SK-N-SH (cell line): ENCODE results near the gene FZD10. TPM values are rescaled to one million over a fixed set of nuclear protein-coding genes. Genes with fewer than 3 reads are reported as not detected.

Source experiments
- CTCF ChIA-PET: fragments of 300-600, 350-600 bp; formaldehyde crosslinking; extraction: SDS; loops from one replicate; lab custom pipeline; 2021; lab: Yijun Ruan, JAX
- POLR2A ChIA-PET: fragments of 350-600 bp; sonication (Branson Sonifier 250); formaldehyde crosslinking; extraction: SDS; loops from one replicate; lab custom pipeline; 2020; ENCODE audit warnings: antibody characterized with exemption, inconsistent platforms; lab: Yijun Ruan, JAX
- DNase-seq: peaks from one replicate; pipeline ENCODE4 v3.0.0; 2012
- H2AFZ ChIP-seq: fragments of 200-600 bp; sonication (generic); 2 replicates; pipeline ENCODE4 v1.8.1; 2016; ENCODE audit warnings: antibody characterized with exemption, mild to moderate bottlenecking, low read depth
- H3F3A ChIP-seq: fragments of 200-600 bp; sonication (generic); replicated peaks from 2 replicates; pipeline ENCODE3; 2016; ENCODE audit warnings: antibody characterized with exemption, mild to moderate bottlenecking; ENCODE audit not compliant: insufficient read depth
- H3K27ac ChIP-seq, 2 experiments: fragments of 200-500 bp in 1 of 2; fragments of 200-600 bp in 1 of 2; sonication (Bioruptor generic) in 1 of 2; sonication (generic), shearing (Covaris generic) in 1 of 2; 2 replicates each; pipeline versions ENCODE4 v1.5.1 to v1.6.1; 2014 to 2016; ENCODE audit warnings: low read depth in 2 of 2, inconsistent platforms in 1 of 2, low read length in 1 of 2, mild to moderate bottlenecking in 1 of 2, mixed read lengths in 1 of 2
- H3K27me3 ChIP-seq: fragments of 200-600 bp; sonication (generic), shearing (Covaris generic); 2 replicates; pipeline ENCODE4 v1.6.1; 2016; ENCODE audit warnings: mixed run types; ENCODE audit not compliant: insufficient read depth
- H3K36me3 ChIP-seq, 2 experiments: fragments of 200-500 bp in 1 of 2; fragments of 200-600 bp in 1 of 2; sonication (Bioruptor generic) in 1 of 2; sonication (generic) in 1 of 2; replicated peaks in 1 of 2; 2 replicates each; pipeline versions ENCODE3 to v1.5.1; 2014 to 2016; ENCODE audit warnings: low read length in 1 of 2, mild to moderate bottlenecking in 1 of 2; ENCODE audit not compliant: insufficient read depth in 2 of 2, control insufficient read depth in 1 of 2
- H3K4me1 ChIP-seq, 2 experiments: fragments of 200-500 bp in 1 of 2; fragments of 200-600 bp in 1 of 2; sonication (Bioruptor generic) in 1 of 2; sonication (generic), shearing (Covaris generic) in 1 of 2; 2 replicates each; pipeline versions ENCODE4 v1.5.1 to v1.6.1; 2014 to 2016; ENCODE audit warnings: low read depth in 1 of 2, low read length in 1 of 2, mixed run types in 1 of 2; ENCODE audit not compliant: insufficient read depth in 2 of 2, control insufficient read depth in 1 of 2
- H3K4me2 ChIP-seq: fragments of 200-600 bp; sonication (generic), shearing (Covaris generic); 2 replicates; pipeline ENCODE4 v1.6.1; 2017; ENCODE audit warnings: mixed run types
- H3K4me3 ChIP-seq, 2 experiments: fragments of 200-500 bp in 1 of 2; fragments of 200-600 bp in 1 of 2; sonication (Bioruptor generic) in 1 of 2; sonication (generic), shearing (Covaris generic) in 1 of 2; 2 replicates each; pipeline versions ENCODE4 v1.5.1 to v1.8.1; 2014 to 2016; ENCODE audit warnings: low read depth in 2 of 2, inconsistent platforms in 1 of 2, low read length in 1 of 2, mild to moderate bottlenecking in 1 of 2, mixed read lengths in 1 of 2, moderate library complexity in 1 of 2
- H3K79me2 ChIP-seq: fragments of 200-600 bp; sonication (generic); 2 replicates; pipeline ENCODE4 v1.8.1; 2017; ENCODE audit warnings: mild to moderate bottlenecking; ENCODE audit not compliant: insufficient read depth
- H3K9ac ChIP-seq: fragments of 200-600 bp; sonication (generic); 2 replicates; pipeline ENCODE4 v1.6.1; 2017; ENCODE audit warnings: mixed run types
- H3K9me2 ChIP-seq: fragments of 200-600 bp; sonication (generic); 2 replicates; pipeline ENCODE4 v1.6.1; 2017; ENCODE audit warnings: mixed run types
- H3K9me3 ChIP-seq: fragments of 200-600 bp; sonication (generic); 2 replicates; pipeline ENCODE4 v1.6.1; 2017; ENCODE audit warnings: mixed run types, mild to moderate bottlenecking, moderate library complexity
- H4K20me1 ChIP-seq: fragments of 200-600 bp; sonication (generic); 2 replicates; pipeline ENCODE4 v1.6.1; 2017; ENCODE audit warnings: mild to moderate bottlenecking, mixed run types; ENCODE audit not compliant: insufficient read depth
- CHD2 ChIP-seq: fragments of 150-350 bp; IDR thresholded peaks from 2 replicates; pipeline ENCODE4 v1.6.1; 2018; ENCODE audit warnings: low read length; ENCODE audit not compliant: partially characterized antibody
- EP300 ChIP-seq, 2 experiments: IDR thresholded peaks; 2 replicates each; pipeline versions ENCODE4 v1.4.0 to v1.6.1; 2012; ENCODE audit warnings: borderline replicate concordance in 1 of 2, low read depth in 1 of 2, low read length in 1 of 2
- FOXM1 ChIP-seq: IDR thresholded peaks from 2 replicates; pipeline ENCODE4 v1.4.0; 2012; ENCODE audit warnings: low read depth, mild to moderate bottlenecking
- IRF3 ChIP-seq: fragments of 150-350 bp; IDR thresholded peaks from 2 replicates; pipeline ENCODE4 v1.6.1; 2016; ENCODE audit warnings: mild to moderate bottlenecking, low read depth, low read length
- JUND ChIP-seq: IDR thresholded peaks from 2 replicates; pipeline ENCODE4 v1.4.0; 2012
- MEF2A ChIP-seq: IDR thresholded peaks from 2 replicates; pipeline ENCODE4 v1.4.0; 2012; ENCODE audit warnings: low read depth, borderline replicate concordance
- NRF1 ChIP-seq: IDR thresholded peaks from 2 replicates; pipeline ENCODE4 v1.6.1; 2012; ENCODE audit warnings: low read depth, mild to moderate bottlenecking, low read length
- RFX5 ChIP-seq: IDR thresholded peaks from 2 replicates; pipeline ENCODE4 v1.6.1; 2012; ENCODE audit warnings: mild to moderate bottlenecking, improper control_type of control experiment, low read length
- RXRA ChIP-seq: IDR thresholded peaks from 2 replicates; pipeline ENCODE4 v1.4.0; 2012; ENCODE audit warnings: low read depth, mild to moderate bottlenecking, borderline replicate concordance
- SIN3A ChIP-seq: IDR thresholded peaks from 2 replicates; pipeline ENCODE4 v1.6.1; 2012; ENCODE audit warnings: low read depth, mild to moderate bottlenecking, low read length, moderate library complexity, borderline replicate concordance
- SMC3 ChIP-seq: IDR thresholded peaks from 2 replicates; pipeline ENCODE4 v1.6.1; 2012; ENCODE audit warnings: low read depth, low read length, improper control_type of control experiment
- TAF1 ChIP-seq: IDR thresholded peaks from 2 replicates; pipeline ENCODE4 v1.6.1; 2012; ENCODE audit warnings: low read depth, mild to moderate bottlenecking, low read length, moderate library complexity, borderline replicate concordance
- USF2 ChIP-seq: fragments of 150-350 bp; IDR thresholded peaks from 2 replicates; pipeline ENCODE4 v1.6.1; 2017; ENCODE audit warnings: antibody characterized with exemption, low read length, low read depth, borderline replicate concordance
- WGBS: methylation state at CpG from one replicate; pipeline ENCODE4 v1.1.6; 2017; ENCODE audit warnings: low lambda C conversion rate; 5-methylcytosine and 5-hydroxymethylcytosine counted together
- polyA plus RNA-seq, 3 experiments: library from polyadenylated mRNA; depleted of rRNA; stranded (reverse); fragments of >200 nt; gene quantifications; 2 replicates each; pipeline ENCODE4 v1.2.3, GENCODE V29; 2012
- TF ChIP-seq, protein P1 (sequence below): IDR thresholded peaks from 2 replicates; pipeline ENCODE4 v1.4.0; 2012; ENCODE audit warnings: low read depth, borderline replicate concordance
- TF ChIP-seq, protein P2 (sequence below): IDR thresholded peaks from 2 replicates; pipeline ENCODE4 v1.6.1; 2012; ENCODE audit warnings: mild to moderate bottlenecking, low read depth, low read length, moderate library complexity

Gene FZD10
- polyA plus RNA-seq, 1 of the 3 experiments (the other 2 are of a cell fraction) = not detected

- Histone ChIP-seq H4K20me1 (no peaks in the 10 kb centered on the region), H3K79me2 (no peaks in the 10 kb centered on the region), H3K9me3 (no peaks in the 10 kb centered on the region), H3K4me1 (no peaks in the 10 kb centered on the region), H3K27me3 (no peaks in the 10 kb centered on the region), H2AFZ (no peak overlapping the region), H3K9me2 (no peaks in the 10 kb centered on the region), H3K36me3 (no peaks in the 10 kb centered on the region), H3K9ac (no peak overlapping the region), H3F3A (no peaks in the 10 kb centered on the region), H3K4me2 (no peak overlapping the region), H3K4me3 (no peak overlapping the region), H3K27ac (no peak overlapping the region)
- DNase-seq = no peak
- TF ChIP-seq, protein P1, sequence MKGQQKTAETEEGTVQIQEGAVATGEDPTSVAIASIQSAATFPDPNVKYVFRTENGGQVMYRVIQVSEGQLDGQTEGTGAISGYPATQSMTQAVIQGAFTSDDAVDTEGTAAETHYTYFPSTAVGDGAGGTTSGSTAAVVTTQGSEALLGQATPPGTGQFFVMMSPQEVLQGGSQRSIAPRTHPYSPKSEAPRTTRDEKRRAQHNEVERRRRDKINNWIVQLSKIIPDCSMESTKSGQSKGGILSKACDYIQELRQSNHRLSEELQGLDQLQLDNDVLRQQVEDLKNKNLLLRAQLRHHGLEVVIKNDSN = no peak
- no peak for TF ChIP-seq EP300 (IDR thresholded peaks at IDR 0.05; ENCODE audit: borderline replicate concordance in 1 of 2, low read depth in 1 of 2, low read length in 1 of 2)
- no peak for TF ChIP-seq SMC3
- TF ChIP-seq NRF1 = no peak
- no peak for TF ChIP-seq IRF3
- no peak for TF ChIP-seq SIN3A
- TF ChIP-seq JUND = no peak
- TF ChIP-seq USF2 = no peak
- TF ChIP-seq FOXM1 = no peak
- TF ChIP-seq, protein P2, sequence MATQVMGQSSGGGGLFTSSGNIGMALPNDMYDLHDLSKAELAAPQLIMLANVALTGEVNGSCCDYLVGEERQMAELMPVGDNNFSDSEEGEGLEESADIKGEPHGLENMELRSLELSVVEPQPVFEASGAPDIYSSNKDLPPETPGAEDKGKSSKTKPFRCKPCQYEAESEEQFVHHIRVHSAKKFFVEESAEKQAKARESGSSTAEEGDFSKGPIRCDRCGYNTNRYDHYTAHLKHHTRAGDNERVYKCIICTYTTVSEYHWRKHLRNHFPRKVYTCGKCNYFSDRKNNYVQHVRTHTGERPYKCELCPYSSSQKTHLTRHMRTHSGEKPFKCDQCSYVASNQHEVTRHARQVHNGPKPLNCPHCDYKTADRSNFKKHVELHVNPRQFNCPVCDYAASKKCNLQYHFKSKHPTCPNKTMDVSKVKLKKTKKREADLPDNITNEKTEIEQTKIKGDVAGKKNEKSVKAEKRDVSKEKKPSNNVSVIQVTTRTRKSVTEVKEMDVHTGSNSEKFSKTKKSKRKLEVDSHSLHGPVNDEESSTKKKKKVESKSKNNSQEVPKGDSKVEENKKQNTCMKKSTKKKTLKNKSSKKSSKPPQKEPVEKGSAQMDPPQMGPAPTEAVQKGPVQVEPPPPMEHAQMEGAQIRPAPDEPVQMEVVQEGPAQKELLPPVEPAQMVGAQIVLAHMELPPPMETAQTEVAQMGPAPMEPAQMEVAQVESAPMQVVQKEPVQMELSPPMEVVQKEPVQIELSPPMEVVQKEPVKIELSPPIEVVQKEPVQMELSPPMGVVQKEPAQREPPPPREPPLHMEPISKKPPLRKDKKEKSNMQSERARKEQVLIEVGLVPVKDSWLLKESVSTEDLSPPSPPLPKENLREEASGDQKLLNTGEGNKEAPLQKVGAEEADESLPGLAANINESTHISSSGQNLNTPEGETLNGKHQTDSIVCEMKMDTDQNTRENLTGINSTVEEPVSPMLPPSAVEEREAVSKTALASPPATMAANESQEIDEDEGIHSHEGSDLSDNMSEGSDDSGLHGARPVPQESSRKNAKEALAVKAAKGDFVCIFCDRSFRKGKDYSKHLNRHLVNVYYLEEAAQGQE = no peak
- TF ChIP-seq CHD2 = no peak
- no peak for TF ChIP-seq TAF1
- no peak for TF ChIP-seq MEF2A
- no peak for TF ChIP-seq RFX5
- no peak for TF ChIP-seq RXRA
- ChIA-PET CTCF (no interaction called here), POLR2A (no interaction called here)
- 41% methylated on average over 11 of the region's 13 CpGs for WGBS
Measured at GRCh38 chr12:130196827-130197226, 34.6 kb downstream of the FZD10 start.
